ENCODE results near the gene FRMD4A.

Gene FRMD4A

GRCh38 chr10:13983035-13983434 is 347.7 kb downstream of the FRMD4A start:
- Histone ChIP-seq H3K9me3 (ENCODE audit: insufficient read depth, low read length) (no peaks in the 10 kb centered on the region), H3K4me2 (ENCODE audit: low read depth, low read length, poor library complexity, severe bottlenecking) (no peak overlapping the region), H2AFZ (ENCODE audit: low read depth, low read length, severe bottlenecking) (no peak overlapping the region), H3K4me3 (ENCODE audit: insufficient read depth, low read length, poor library complexity, severe bottlenecking) (no peak overlapping the region), H3K27me3 (ENCODE audit: low read length) (no peaks in the 10 kb centered on the region), H3K9me2 (replicated peaks; ENCODE audit: insufficient read depth, low read length) (no peaks in the 10 kb centered on the region), H3F3A (ENCODE audit: insufficient read depth) (no peaks in the 10 kb centered on the region), H3K36me3 (ENCODE audit: low read length) (no peaks in the 10 kb centered on the region), H4K20me1 (ENCODE audit: low read depth, low read length) (no peaks in the 10 kb centered on the region), H3K27ac (ENCODE audit: low read depth, low read length) (no peak overlapping the region), H3K79me2 (ENCODE audit: insufficient read depth, low read length) (no peaks in the 10 kb centered on the region), H3K9ac (ENCODE audit: low read length) (no peak overlapping the region)
- TF ChIP-seq EZH2phosphoT487 (conservative IDR thresholded peaks at IDR 0.05; ENCODE audit: low read length) = no peak

DNA sequence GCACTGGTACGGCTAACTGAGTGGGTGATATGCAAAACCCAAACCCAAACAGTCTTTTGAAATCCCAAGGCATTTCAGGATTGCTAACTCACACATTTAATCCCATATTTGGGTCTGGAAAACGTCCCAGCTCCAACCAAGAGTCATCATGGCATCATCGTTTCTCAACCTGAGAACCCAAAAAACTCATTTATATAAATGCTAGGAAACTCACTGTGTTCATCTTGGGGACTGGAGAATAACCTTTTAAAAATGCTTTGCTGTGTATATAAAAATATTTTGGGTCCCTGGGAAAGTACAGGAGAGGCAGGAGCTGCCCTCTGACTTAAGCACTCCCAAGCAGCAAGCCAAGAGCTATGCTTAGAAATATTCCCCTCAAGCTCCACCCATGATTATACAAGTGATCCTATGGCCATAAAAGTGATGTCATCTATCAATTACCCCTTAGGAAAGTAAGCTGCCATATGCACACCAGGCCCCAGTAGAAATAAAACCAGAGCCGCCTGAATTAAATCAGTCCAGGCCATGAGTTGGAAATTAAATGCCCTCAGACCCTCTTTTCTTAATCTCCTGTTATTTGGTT is 352.1 kb downstream of the FRMD4A start:
- H4K20me1 ChIP-seq (ENCODE audit: low read depth, low read length) = no peaks in the 10 kb centered on the region
- H3K4me3 ChIP-seq (ENCODE audit: insufficient read depth, low read length, poor library complexity, severe bottlenecking) = no peak overlapping the region
- H3F3A ChIP-seq (ENCODE audit: insufficient read depth) = no peaks in the 10 kb centered on the region
- no peak overlapping the region for H3K27ac ChIP-seq (ENCODE audit: low read depth, low read length)
- H3K36me3 ChIP-seq (ENCODE audit: low read length) = no peaks in the 10 kb centered on the region
- no peak overlapping the region for H2AFZ ChIP-seq (ENCODE audit: low read depth, low read length, severe bottlenecking)
- H3K9me3 ChIP-seq (ENCODE audit: insufficient read depth, low read length) = no peaks in the 10 kb centered on the region
- H3K79me2 ChIP-seq (ENCODE audit: insufficient read depth, low read length) = no peaks in the 10 kb centered on the region
- H3K9me2 ChIP-seq (replicated peaks; ENCODE audit: insufficient read depth, low read length) = no peaks in the 10 kb centered on the region
- no peaks in the 10 kb centered on the region for H3K27me3 ChIP-seq (ENCODE audit: low read length)
- TF ChIP-seq CTCF (IDR thresholded peaks at IDR 0.05; ENCODE audit: insufficient read depth, low read length, poor library complexity, severe bottlenecking) = no peak
- no peak for TF ChIP-seq EZH2phosphoT487 (conservative IDR thresholded peaks at IDR 0.05; ENCODE audit: low read length)
- no peak overlapping the region for H3K4me2 ChIP-seq (ENCODE audit: low read depth, low read length, poor library complexity, severe bottlenecking)
- H3K9ac ChIP-seq (ENCODE audit: low read length) = no peak overlapping the region

DNA sequence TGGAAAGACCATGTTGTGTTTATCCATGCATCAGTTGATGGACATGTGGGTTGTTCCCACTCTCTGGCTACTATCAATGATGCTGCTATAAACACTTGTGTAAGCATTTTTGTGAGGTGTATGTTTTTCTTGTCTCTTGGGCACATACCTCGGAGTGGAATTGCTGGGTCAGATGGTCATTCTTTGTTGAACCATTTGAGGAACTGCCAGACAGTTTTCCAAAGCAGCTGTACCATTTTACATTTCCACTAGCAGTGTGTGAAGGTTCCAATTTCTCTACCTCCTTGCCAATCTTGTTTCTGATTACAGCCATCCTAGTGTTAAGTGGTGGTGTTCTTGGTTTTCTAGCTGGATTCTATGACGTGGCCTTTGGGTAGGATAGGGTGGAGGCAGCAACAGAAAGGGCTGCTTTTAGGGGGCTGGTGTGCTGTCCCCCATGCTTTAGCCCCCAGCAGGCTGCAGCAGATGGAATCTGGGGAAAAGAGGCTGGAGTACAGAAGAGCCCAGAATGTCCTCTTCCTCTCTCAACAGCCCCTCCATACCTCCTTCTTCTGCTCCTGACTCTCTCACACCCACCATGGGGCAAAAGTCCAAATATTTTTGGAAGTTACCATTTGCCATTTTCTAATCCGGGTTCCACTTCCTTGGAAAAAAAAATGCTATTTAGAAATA is 352.7 kb downstream of the FRMD4A start:
- Histone ChIP-seq H4K20me1 (ENCODE audit: low read depth, low read length) (no peaks in the 10 kb centered on the region), H3F3A (ENCODE audit: insufficient read depth) (no peaks in the 10 kb centered on the region), H3K4me3 (ENCODE audit: insufficient read depth, low read length, poor library complexity, severe bottlenecking) (no peak overlapping the region), H3K4me2 (ENCODE audit: low read depth, low read length, poor library complexity, severe bottlenecking) (no peak overlapping the region), H3K27me3 (ENCODE audit: low read length) (no peaks in the 10 kb centered on the region), H3K27ac (ENCODE audit: low read depth, low read length) (no peak overlapping the region), H3K9me3 (ENCODE audit: insufficient read depth, low read length) (no peaks in the 10 kb centered on the region), H3K79me2 (ENCODE audit: insufficient read depth, low read length) (no peaks in the 10 kb centered on the region), H3K9ac (ENCODE audit: low read length) (no peak overlapping the region), H3K9me2 (replicated peaks; ENCODE audit: insufficient read depth, low read length) (no peaks in the 10 kb centered on the region), H2AFZ (ENCODE audit: low read depth, low read length, severe bottlenecking) (no peak overlapping the region), H3K36me3 (ENCODE audit: low read length) (no peaks in the 10 kb centered on the region)
- TF ChIP-seq CTCF (IDR thresholded peaks at IDR 0.05; ENCODE audit: insufficient read depth, low read length, poor library complexity, severe bottlenecking) (no peak), EZH2phosphoT487 (conservative IDR thresholded peaks at IDR 0.05; ENCODE audit: low read length) (no peak)

GRCh38 chr10:13973742-13974141 is 357.0 kb downstream of the FRMD4A start:
- no peak overlapping the region for H2AFZ ChIP-seq (ENCODE audit: low read depth, low read length, severe bottlenecking)
- no peaks in the 10 kb centered on the region for H3F3A ChIP-seq (ENCODE audit: insufficient read depth)
- no peak overlapping the region for H3K4me3 ChIP-seq (ENCODE audit: insufficient read depth, low read length, poor library complexity, severe bottlenecking)
- H3K36me3 ChIP-seq (ENCODE audit: low read length) = no peaks in the 10 kb centered on the region
- no peak overlapping the region for H3K9ac ChIP-seq (ENCODE audit: low read length)
- no peaks in the 10 kb centered on the region for H3K9me3 ChIP-seq (ENCODE audit: insufficient read depth, low read length)
- no peaks in the 10 kb centered on the region for H4K20me1 ChIP-seq (ENCODE audit: low read depth, low read length)
- no peaks in the 10 kb centered on the region for H3K27me3 ChIP-seq (ENCODE audit: low read length)
- H3K4me2 ChIP-seq (ENCODE audit: low read depth, low read length, poor library complexity, severe bottlenecking) = no peak overlapping the region
- TF ChIP-seq CTCF (IDR thresholded peaks at IDR 0.05; ENCODE audit: insufficient read depth, low read length, poor library complexity, severe bottlenecking) (no peak), EZH2phosphoT487 (conservative IDR thresholded peaks at IDR 0.05; ENCODE audit: low read length) (no peak)
- H3K79me2 ChIP-seq (ENCODE audit: insufficient read depth, low read length) = no peaks in the 10 kb centered on the region
- H3K9me2 ChIP-seq (replicated peaks; ENCODE audit: insufficient read depth, low read length) = no peaks in the 10 kb centered on the region
- H3K27ac ChIP-seq (ENCODE audit: low read depth, low read length) = no peak overlapping the region

Measured in SU-DHL-6 (cell line).